HEK293 (cell line): ENCODE data around the gene ETV1.

Experiments
- CTCF ChIA-PET: fragments of 350-600 bp; formaldehyde crosslinking; extraction: SDS; loops from one replicate; lab custom pipeline; 2021; ENCODE audit warnings: antibody characterized with exemption; lab: Yijun Ruan, JAX
- POLR2A ChIA-PET: fragments of 300-600 bp; formaldehyde crosslinking; extraction: SDS; loops from one replicate; lab custom pipeline; 2020; ENCODE audit warnings: antibody characterized with exemption, inconsistent platforms; lab: Yijun Ruan, JAX
- H3K27ac ChIP-seq: fragments of 200-500 bp; sonication (Bioruptor generic); 2 replicates; pipeline ENCODE4 v1.5.1; 2014; ENCODE audit warnings: low read depth, low read length, control low read depth, inconsistent platforms; ENCODE audit errors: extremely low read depth
- H3K36me3 ChIP-seq, 2 experiments: fragments of 200-500 bp in 1 of 2; sonication (Bioruptor generic) in 1 of 2; 1 replicate in 1 of 2; 2 replicates in 1 of 2; pipeline ENCODE4 v1.5.1; 2014 to 2017; ENCODE audit warnings: inconsistent platforms in 2 of 2, low read length in 2 of 2; ENCODE audit not compliant: control insufficient read depth in 2 of 2, insufficient read depth in 1 of 2
- H3K4me1 ChIP-seq: fragments of 200-500 bp; sonication (Bioruptor generic); 2 replicates; pipeline ENCODE4 v1.5.1; 2014; ENCODE audit warnings: mild to moderate bottlenecking, low read length, inconsistent platforms; ENCODE audit not compliant: control insufficient read depth, insufficient read depth
- H3K4me3 ChIP-seq: 2 replicates; pipeline ENCODE4 v1.5.1; 2011; ENCODE audit warnings: low read depth, mild to moderate bottlenecking, control low read depth, low read length, moderate library complexity
- H3K9me3 ChIP-seq: fragments of 200-500 bp; sonication (Bioruptor generic); 2 replicates; pipeline ENCODE4 v1.5.1; 2014; ENCODE audit warnings: low read depth, low read length, inconsistent platforms; ENCODE audit not compliant: control insufficient read depth, insufficient read depth
- EGR2 ChIP-seq: fragments of 450-650 bp; formaldehyde crosslinking; IDR thresholded peaks from 2 replicates; pipeline ENCODE4 v1.5.1; 2016; ENCODE audit warnings: low read depth, missing biosample characterization, missing genetic modification characterization
- FEZF1 ChIP-seq: fragments of 450-650 bp; formaldehyde crosslinking; IDR thresholded peaks from 2 replicates; pipeline ENCODE4 v1.5.1; 2016; ENCODE audit warnings: missing biosample characterization, missing genetic modification characterization
- HOXD13 ChIP-seq: sonication (generic); formaldehyde crosslinking; IDR thresholded peaks from 2 replicates; pipeline ENCODE4 v1.8.0; 2022; ENCODE audit warnings: missing genetic modification reagents, borderline replicate concordance
- INSM2 ChIP-seq: fragments of 450-650 bp; formaldehyde crosslinking; IDR thresholded peaks from 2 replicates; pipeline ENCODE4 v1.5.1; 2016; ENCODE audit warnings: missing biosample characterization, missing genetic modification characterization
- REST ChIP-seq: fragments of 450-650 bp; formaldehyde crosslinking; IDR thresholded peaks from 2 replicates; pipeline ENCODE4 v1.5.1; 2016; ENCODE audit warnings: missing biosample characterization, missing genetic modification characterization
- SCRT1 ChIP-seq: fragments of 450-650 bp; formaldehyde crosslinking; IDR thresholded peaks from 2 replicates; pipeline ENCODE4 v1.5.1; 2016; ENCODE audit warnings: missing biosample characterization, missing genetic modification characterization, borderline replicate concordance
- SP7 ChIP-seq: fragments of 450-650 bp; formaldehyde crosslinking; IDR thresholded peaks from 2 replicates; pipeline ENCODE4 v1.5.1; 2016; ENCODE audit warnings: missing biosample characterization, missing genetic modification characterization
- TCF7L2 ChIP-seq: IDR thresholded peaks from 2 replicates; pipeline ENCODE4 v1.6.1; 2011; ENCODE audit warnings: low read depth, mild to moderate bottlenecking, inconsistent platforms, low read length, moderate library complexity, borderline replicate concordance
- TRIM28 ChIP-seq: IDR thresholded peaks from 2 replicates; pipeline ENCODE4 v1.6.1; 2011; ENCODE audit warnings: low read length, control low read depth, borderline replicate concordance
- WT1 ChIP-seq: fragments of 450-650 bp; formaldehyde crosslinking; IDR thresholded peaks from 2 replicates; pipeline ENCODE4 v1.5.1; 2016; ENCODE audit warnings: missing biosample characterization, missing genetic modification characterization
- ZBTB17 ChIP-seq: fragments of 450-650 bp; formaldehyde crosslinking; IDR thresholded peaks from 2 replicates; pipeline ENCODE4 v1.5.1; 2016; ENCODE audit warnings: missing biosample characterization, missing genetic modification characterization
- ZEB2 ChIP-seq: fragments of 450-650 bp; formaldehyde crosslinking; IDR thresholded peaks from 2 replicates; pipeline ENCODE4 v1.5.1; 2016; ENCODE audit warnings: missing biosample characterization, missing genetic modification characterization
- ZFP69B ChIP-seq: fragments of 450-650 bp; formaldehyde crosslinking; IDR thresholded peaks from 2 replicates; pipeline ENCODE4 v1.5.1; 2016; ENCODE audit warnings: missing biosample characterization, missing genetic modification characterization
- ZNF24 ChIP-seq: fragments of 450-650 bp; formaldehyde crosslinking; IDR thresholded peaks from 2 replicates; pipeline ENCODE4 v1.5.1; 2016; ENCODE audit warnings: missing biosample characterization, missing genetic modification characterization
- ZNF362 ChIP-seq: fragments of 450-650 bp; formaldehyde crosslinking; IDR thresholded peaks from 2 replicates; pipeline ENCODE4 v1.5.1; 2016; ENCODE audit warnings: missing biosample characterization, missing genetic modification characterization
- ZNF366 ChIP-seq: fragments of 450-650 bp; formaldehyde crosslinking; conservative IDR thresholded peaks from 2 replicates; pipeline ENCODE4 v1.5.1; 2016; ENCODE audit warnings: missing biosample characterization, missing genetic modification characterization
- ZNF394 ChIP-seq: fragments of 450-650 bp; formaldehyde crosslinking; IDR thresholded peaks from 2 replicates; pipeline ENCODE4 v1.5.1; 2016; ENCODE audit warnings: missing biosample characterization, missing genetic modification characterization, mild to moderate bottlenecking, moderate library complexity, borderline replicate concordance
- ZNF398 ChIP-seq: fragments of 450-650 bp; formaldehyde crosslinking; IDR thresholded peaks from 2 replicates; pipeline ENCODE4 v1.5.1; 2017; ENCODE audit warnings: missing biosample characterization, missing genetic modification characterization
- ZNF426 ChIP-seq: fragments of 450-650 bp; formaldehyde crosslinking; IDR thresholded peaks from 2 replicates; pipeline ENCODE4 v1.5.1; 2017; ENCODE audit warnings: missing biosample characterization, missing genetic modification characterization, mild to moderate bottlenecking, inconsistent platforms, moderate library complexity
- ZNF600 ChIP-seq: fragments of 450-650 bp; formaldehyde crosslinking; IDR thresholded peaks from 2 replicates; pipeline ENCODE4 v1.5.1; 2016; ENCODE audit warnings: missing biosample characterization, missing genetic modification characterization
- ZNF621 ChIP-seq: fragments of 450-650 bp; formaldehyde crosslinking; IDR thresholded peaks from 2 replicates; pipeline ENCODE4 v1.5.1; 2017; ENCODE audit warnings: missing biosample characterization, missing genetic modification characterization
- ZNF645 ChIP-seq: fragments of 450-650 bp; formaldehyde crosslinking; IDR thresholded peaks from 2 replicates; pipeline ENCODE4; 2016; ENCODE audit warnings: missing biosample characterization, missing genetic modification characterization

Gene ETV1

GRCh38 chr7:13910805-13911551 lies 78.5 kb downstream of the ETV1 start (continued):
- no peak for TF ChIP-seq REST (tag by site-specific recombination)
- TF ChIP-seq INSM2 (tag by site-specific recombination) = no peak
- TF ChIP-seq ZNF426 (tag by site-specific recombination) = no peak
- TF ChIP-seq ZNF398 (tag by site-specific recombination) = no peak
- no peak for TF ChIP-seq ZNF621 (tag by site-specific recombination)

- H3K4me1 ChIP-seq = peaks cover 12% of the 10 kb centered on the region
- H3K9me3 ChIP-seq = no peaks in the 10 kb centered on the region
- POLR2A ChIA-PET = no interaction called here
- H3K36me3 ChIP-seq = no peaks in the 10 kb centered on the region
- CTCF ChIA-PET = interaction anchor here (0.6 kb wide), 1 partner anchor 1273 kb away, joined by 4 read pairs; no protein-coding TSS in a partner anchor
- no peak overlapping the region for H3K4me3 ChIP-seq
- no peak overlapping the region for H3K27ac ChIP-seq
- TF ChIP-seq TCF7L2 (peak; percentile 80; the same call in 1 of the 2 replicates), ZNF366 (tag by site-specific recombination) (0 out of 2 replicates have a peak, but pooled peaks have one; percentile 14), ZNF362 (tag by site-specific recombination) (no peak), EGR2 (tag by site-specific recombination) (no peak), SP7 (tag by site-specific recombination) (peak; percentile 95), ZBTB17 (tag by site-specific recombination) (0 out of 2 replicates have a peak, but pooled peaks have one; percentile 13), ZFP69B (0 out of 2 replicates have a peak, but pooled peaks have one; percentile 45), FEZF1 (tag by site-specific recombination) (peak; percentile 58), WT1 (tag by site-specific recombination) (peak; percentile 62), TRIM28 (0 out of 2 replicates have a peak, but pooled peaks have one; percentile 15), ZNF394 (tag by site-specific recombination) (peak; percentile 11; the same call in 1 of the 2 replicates), ZNF600 (peak; percentile 44; the same call in 1 of the 2 replicates), ZNF24 (tag by site-specific recombination) (no peak), HOXD13 (CRISPR knock-in tag) (no peak), ZEB2 (peak; percentile 50; the same call in 1 of the 2 replicates), SCRT1 (tag by site-specific recombination) (no peak), ZNF645 (tag by site-specific recombination) (no peak)
Observed at GRCh38 chr7:13908667-13909397, 80.6 kb downstream of the ETV1 start.
